Stomach (tissue), 4 donors: Measurements from ENCODE around the gene TRHDE.

Source experiments
- CTCF ChIP-seq, 7 experiments: fragments of 450-650 bp in 4 of 7; fragments of 200-600 bp in 3 of 7; sonication (generic) in 3 of 7; IDR thresholded peaks; one replicate each; pipeline ENCODE4 v1.5.1; 2016 to 2019; ENCODE audit warnings: antibody characterized with exemption in 7 of 7, control low read depth in 2 of 7, mild to moderate bottlenecking in 1 of 7
- POLR2A ChIP-seq, 4 donors: fragments of 450-650 bp; IDR thresholded peaks; one replicate each; pipeline ENCODE4 v1.6.1; 2016; ENCODE audit warnings: antibody characterized with exemption in 4 of 4, control low read depth in 2 of 4, mild to moderate bottlenecking in 1 of 4, moderate library complexity in 1 of 4
- POLR2AphosphoS5 ChIP-seq, 3 donors: sonication (generic); formaldehyde crosslinking; IDR thresholded peaks; one replicate each; pipeline ENCODE4 v1.6.1; 2016; ENCODE audit warnings: antibody characterized with exemption in 3 of 3

- TF ChIP-seq POLR2A (IDR thresholded peaks at IDR 0.05) (no peak), CTCF (IDR thresholded peaks at IDR 0.05) (no peak), POLR2AphosphoS5 (IDR thresholded peaks at IDR 0.05) (no peak)
These were observed 193.9 kb downstream of the TRHDE start for GRCh38 chr12:72465940-72466630.
